ENCODE results near the gene CYTH3. TPM values are rescaled to one million over a fixed set of nuclear protein-coding genes. Genes with fewer than 3 reads are reported as not detected.

The CYTH3 gene, protein sequence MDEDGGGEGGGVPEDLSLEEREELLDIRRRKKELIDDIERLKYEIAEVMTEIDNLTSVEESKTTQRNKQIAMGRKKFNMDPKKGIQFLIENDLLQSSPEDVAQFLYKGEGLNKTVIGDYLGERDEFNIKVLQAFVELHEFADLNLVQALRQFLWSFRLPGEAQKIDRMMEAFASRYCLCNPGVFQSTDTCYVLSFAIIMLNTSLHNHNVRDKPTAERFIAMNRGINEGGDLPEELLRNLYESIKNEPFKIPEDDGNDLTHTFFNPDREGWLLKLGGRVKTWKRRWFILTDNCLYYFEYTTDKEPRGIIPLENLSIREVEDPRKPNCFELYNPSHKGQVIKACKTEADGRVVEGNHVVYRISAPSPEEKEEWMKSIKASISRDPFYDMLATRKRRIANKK
- polyA plus RNA-seq: 1 to 10 TPM; 5.7 to 7.2 TPM

DNA sequence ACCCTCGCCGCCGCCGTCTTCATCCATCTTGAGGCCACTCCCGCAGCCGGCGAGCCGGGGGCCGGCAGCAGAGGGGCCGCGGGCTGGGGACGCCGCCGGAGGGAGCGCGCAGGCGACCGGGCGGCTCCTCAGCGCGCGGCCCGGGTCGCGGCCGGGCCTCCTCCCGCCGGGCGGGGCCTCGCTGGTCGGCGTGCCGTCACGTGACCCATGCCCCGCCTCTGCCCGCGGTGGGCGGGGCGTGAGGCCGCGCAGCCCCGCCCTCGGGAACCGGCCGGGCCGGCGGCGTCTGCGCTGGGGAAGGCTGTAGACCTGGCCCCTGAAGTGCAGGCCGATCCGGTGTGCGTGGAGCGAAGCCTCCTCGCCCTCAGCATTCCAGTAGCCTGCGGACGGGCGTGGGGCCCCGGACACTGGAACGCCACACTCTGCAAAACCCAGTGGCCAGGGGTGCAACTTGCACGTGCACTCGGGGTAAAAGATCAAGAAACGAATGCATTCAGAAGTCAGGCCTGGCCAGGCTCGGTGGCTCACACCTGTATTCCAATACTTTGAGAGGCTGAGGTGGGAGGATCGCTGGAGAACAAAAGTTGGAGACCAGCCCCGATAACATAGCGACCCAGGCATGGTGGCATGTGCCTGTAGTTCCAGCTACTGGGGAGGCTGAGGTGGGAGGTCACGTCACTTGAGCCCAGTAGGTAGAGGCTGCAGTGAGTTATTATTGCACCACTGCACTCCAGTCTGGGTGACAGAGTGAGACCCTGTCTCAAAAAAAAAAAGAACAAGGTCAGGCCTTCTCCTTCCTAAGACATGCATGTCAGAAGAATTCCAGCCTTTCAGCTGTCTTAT, at the start of gene CYTH3:
Gene CYTH3 (minus strand): TSS at position 144 of the 843 bp plus-strand sequence. CDS start 117 bp downstream, at position 27.
- 5 to 7% methylated on average over 56 to 67 of the region's 67 CpGs for WGBS, 2 donors

DNA sequence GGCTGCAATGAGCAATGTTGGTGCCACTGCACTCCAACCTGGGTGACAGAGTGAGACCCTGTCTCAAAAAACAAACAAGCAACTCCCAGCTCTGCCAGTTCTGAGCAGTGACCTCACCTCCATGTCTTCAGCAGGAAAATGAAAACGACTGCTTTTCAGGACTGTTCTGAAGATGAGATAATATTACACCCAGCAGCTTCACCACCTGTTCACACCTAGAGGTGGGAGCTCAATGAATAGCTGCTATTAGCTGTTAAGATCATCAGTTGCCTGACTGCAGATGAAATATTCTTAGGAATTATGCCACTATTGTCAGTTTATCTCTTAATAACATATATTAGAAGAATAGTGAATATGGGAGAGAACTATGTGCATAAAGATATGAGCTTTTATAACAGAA, 48.4 kb upstream of the CYTH3 start:
- no peaks in the 10 kb centered on the region for H3K9me3 ChIP-seq (ENCODE audit: control insufficient read depth in 2 of 2, insufficient read depth in 1 of 2, low read depth in 1 of 2, low read length in 1 of 2)
- H3K27me3 ChIP-seq (ENCODE audit: control insufficient read depth in 1 of 2, insufficient read depth in 2 of 2, low read length in 2 of 2): no peaks in the 10 kb centered on the region
- H3K36me3 ChIP-seq (ENCODE audit: control insufficient read depth in 2 of 2, insufficient read depth in 2 of 2, low read length in 1 of 2): no peaks in the 10 kb centered on the region
- no peak overlapping the region for H3K27ac ChIP-seq (ENCODE audit: low read depth in 2 of 2, low read length in 1 of 2)
- no peak overlapping the region for H3K4me3 ChIP-seq (ENCODE audit: low read depth in 1 of 2, low read length in 2 of 2)
- 28 to 38% methylated on average over 1 of the region's 1 CpG for WGBS, 2 donors
- H3K4me1 ChIP-seq (ENCODE audit: control insufficient read depth in 2 of 2, insufficient read depth in 2 of 2, low read length in 1 of 2): no peaks in the 10 kb centered on the region

More for the DNA sequence above, at the start of gene CYTH3:
- Histone ChIP-seq H3K27me3 (ENCODE audit: control insufficient read depth in 1 of 2, insufficient read depth in 2 of 2, low read length in 2 of 2) (no peaks in the 10 kb centered on the region), H3K36me3 (ENCODE audit: control insufficient read depth in 2 of 2, insufficient read depth in 2 of 2, low read length in 1 of 2) (no peaks in the 10 kb centered on the region), H3K27ac (ENCODE audit: low read depth in 2 of 2, low read length in 1 of 2) (peak within 1 kb of the TSS; percentile 45 to 68), H3K4me3 (ENCODE audit: low read depth in 1 of 2, low read length in 2 of 2) (peak within 1 kb of the TSS; percentile 71 to 82), H3K4me1 (ENCODE audit: control insufficient read depth in 2 of 2, insufficient read depth in 2 of 2, low read length in 1 of 2) (peaks cover 0 to 8% of the 10 kb centered on the region in 2 donors), H3K9me3 (ENCODE audit: control insufficient read depth in 2 of 2, insufficient read depth in 1 of 2, low read depth in 1 of 2, low read length in 1 of 2) (no peaks in the 10 kb centered on the region)

DNA sequence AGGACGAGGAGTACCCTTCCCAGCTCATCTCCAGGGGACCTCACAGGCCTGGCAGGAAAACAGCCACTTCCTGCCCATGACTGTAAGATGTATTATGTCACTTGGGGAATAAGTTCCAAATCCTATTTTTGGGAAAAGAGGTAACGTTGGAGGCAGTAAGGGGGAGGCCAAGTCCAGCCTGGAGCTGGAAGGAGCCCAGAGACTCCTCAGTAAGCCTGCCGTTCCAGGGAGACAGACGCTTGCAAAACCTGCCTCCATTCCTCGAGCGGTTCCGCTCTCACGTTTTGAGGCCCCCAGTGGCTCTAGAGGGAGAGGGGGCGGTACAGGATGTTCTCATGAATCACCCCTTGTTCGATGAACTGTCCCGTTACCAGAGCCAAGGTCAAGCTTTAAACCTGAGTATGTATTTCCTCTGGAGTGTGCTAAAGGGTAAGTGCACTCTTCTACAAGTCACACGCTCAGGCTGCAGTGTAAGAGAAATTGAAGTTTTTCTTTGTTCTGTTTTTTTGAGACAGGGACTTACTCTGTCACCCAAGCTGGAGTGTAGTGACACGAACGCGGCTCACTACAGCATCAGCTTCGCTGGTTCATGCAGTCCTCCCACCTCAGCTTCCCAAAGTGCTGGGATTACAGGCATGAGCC, 45.5 kb upstream of the CYTH3 start:
- no peaks in the 10 kb centered on the region for H3K9me3 ChIP-seq (ENCODE audit: control insufficient read depth in 2 of 2, insufficient read depth in 1 of 2, low read depth in 1 of 2, low read length in 1 of 2)
- no peaks in the 10 kb centered on the region for H3K27me3 ChIP-seq (ENCODE audit: control insufficient read depth in 1 of 2, insufficient read depth in 2 of 2, low read length in 2 of 2)
- H3K4me3 ChIP-seq (ENCODE audit: low read depth in 1 of 2, low read length in 2 of 2): no peak overlapping the region
- 49 to 53% methylated on average over 16 of the region's 16 CpGs for WGBS, 2 donors
- no peaks in the 10 kb centered on the region for H3K4me1 ChIP-seq (ENCODE audit: control insufficient read depth in 2 of 2, insufficient read depth in 2 of 2, low read length in 1 of 2)
- peak overlapping the region in 1 of 2 donors; percentile 1 for H3K27ac ChIP-seq (ENCODE audit: low read depth in 2 of 2, low read length in 1 of 2)
- H3K36me3 ChIP-seq (ENCODE audit: control insufficient read depth in 2 of 2, insufficient read depth in 2 of 2, low read length in 1 of 2): no peaks in the 10 kb centered on the region

DNA sequence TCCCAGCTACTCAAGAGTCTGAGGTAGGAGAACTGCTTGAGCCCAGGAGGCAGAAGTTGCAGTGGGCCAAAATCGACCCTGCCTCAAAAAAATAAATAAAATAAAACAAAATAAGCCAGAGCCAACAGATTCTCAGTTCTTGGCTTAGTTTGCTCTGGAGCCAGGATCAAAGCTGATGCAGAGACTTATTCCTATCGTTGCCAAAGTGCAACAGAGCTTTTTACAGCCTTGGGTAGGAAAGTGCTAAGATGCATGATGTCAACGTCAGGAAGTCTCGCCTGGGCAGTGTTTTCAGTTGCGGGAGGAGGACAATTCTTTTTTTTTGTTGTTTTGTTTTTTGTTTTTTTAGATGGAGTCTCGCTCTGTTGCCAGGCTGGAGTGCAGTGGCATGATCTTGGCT, 43.8 kb upstream of the CYTH3 start:
- WGBS, 2 donors: 77 to 83% methylated on average over 6 of the region's 6 CpGs
- no peaks in the 10 kb centered on the region for H3K9me3 ChIP-seq (ENCODE audit: control insufficient read depth in 2 of 2, insufficient read depth in 1 of 2, low read depth in 1 of 2, low read length in 1 of 2)
- H3K4me1 ChIP-seq (ENCODE audit: control insufficient read depth in 2 of 2, insufficient read depth in 2 of 2, low read length in 1 of 2): no peaks in the 10 kb centered on the region
- H3K27ac ChIP-seq (ENCODE audit: low read depth in 2 of 2, low read length in 1 of 2): no peak overlapping the region
- H3K36me3 ChIP-seq (ENCODE audit: control insufficient read depth in 2 of 2, insufficient read depth in 2 of 2, low read length in 1 of 2): no peaks in the 10 kb centered on the region
- H3K4me3 ChIP-seq (ENCODE audit: low read depth in 1 of 2, low read length in 2 of 2): no peak overlapping the region
- no peaks in the 10 kb centered on the region for H3K27me3 ChIP-seq (ENCODE audit: control insufficient read depth in 1 of 2, insufficient read depth in 2 of 2, low read length in 2 of 2)

DNA sequence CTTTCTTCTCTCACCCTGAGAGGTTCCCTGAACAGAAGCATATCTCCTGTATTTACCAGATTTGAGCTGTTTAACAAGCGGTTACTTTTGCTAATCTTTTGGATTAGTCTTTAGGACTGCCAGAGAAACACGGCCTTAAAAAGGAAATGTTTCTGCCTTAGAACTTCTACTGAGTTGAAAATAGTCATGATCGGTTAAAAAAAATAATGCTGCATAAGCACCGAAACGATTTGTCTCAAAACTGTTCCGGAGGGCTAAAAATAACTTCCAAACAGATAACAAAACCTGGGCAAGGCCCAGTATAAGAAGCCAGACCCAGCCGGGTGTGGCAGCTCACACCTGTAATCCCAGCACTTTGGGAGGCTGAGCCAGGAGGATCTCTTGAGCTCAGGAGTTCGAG, 43.3 kb upstream of the CYTH3 start:
- Histone ChIP-seq H3K27ac (ENCODE audit: low read depth in 2 of 2, low read length in 1 of 2) (no peak overlapping the region), H3K4me3 (ENCODE audit: low read depth in 1 of 2, low read length in 2 of 2) (no peak overlapping the region), H3K27me3 (ENCODE audit: control insufficient read depth in 1 of 2, insufficient read depth in 2 of 2, low read length in 2 of 2) (no peaks in the 10 kb centered on the region), H3K9me3 (ENCODE audit: control insufficient read depth in 2 of 2, insufficient read depth in 1 of 2, low read depth in 1 of 2, low read length in 1 of 2) (no peaks in the 10 kb centered on the region), H3K36me3 (ENCODE audit: control insufficient read depth in 2 of 2, insufficient read depth in 2 of 2, low read length in 1 of 2) (no peaks in the 10 kb centered on the region), H3K4me1 (ENCODE audit: control insufficient read depth in 2 of 2, insufficient read depth in 2 of 2, low read length in 1 of 2) (no peaks in the 10 kb centered on the region)
- WGBS, 2 donors: 58 to 70% methylated on average over 8 of the region's 8 CpGs

DNA sequence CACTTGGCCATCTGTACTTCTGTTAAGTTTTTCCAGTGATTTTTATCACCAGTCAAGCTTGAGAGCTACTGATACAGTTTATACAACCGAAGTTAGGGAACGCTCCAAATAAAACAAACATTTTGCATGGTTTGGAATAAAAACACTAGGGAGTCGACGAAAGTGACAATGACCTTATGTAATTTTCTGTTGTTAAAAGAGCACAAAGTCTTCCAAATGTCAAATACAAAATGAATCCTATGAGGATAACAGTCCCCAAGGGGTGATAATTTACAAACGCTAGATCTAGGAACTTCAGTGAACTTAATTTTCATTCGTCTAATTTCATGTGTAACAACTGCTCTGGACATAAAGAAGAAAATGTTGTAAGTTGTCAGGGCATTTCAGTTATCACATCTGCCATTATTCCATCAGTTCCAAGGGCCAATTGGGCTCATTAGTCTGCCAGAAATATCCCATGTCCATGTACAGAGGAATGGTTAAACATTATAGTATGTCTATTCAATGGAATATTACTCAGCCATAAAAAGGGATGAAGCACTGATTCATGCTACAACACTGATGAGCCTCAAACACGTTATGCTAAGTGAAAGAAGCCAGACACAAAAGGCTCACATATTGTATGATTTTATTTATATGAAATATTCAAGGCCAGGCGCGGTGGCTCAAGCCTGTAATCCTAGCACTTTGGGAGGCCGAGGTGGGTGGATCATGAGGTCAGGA, 38.0 kb upstream of the CYTH3 start:
- H3K4me3 ChIP-seq (ENCODE audit: low read depth in 1 of 2, low read length in 2 of 2): no peak overlapping the region
- WGBS, 2 donors: 82 to 84% methylated on average over 10 of the region's 10 CpGs

GRCh38 chr7:6307762-6308161, 35.3 kb upstream of the CYTH3 start:
- Histone ChIP-seq H3K4me1 (ENCODE audit: control insufficient read depth in 2 of 2, insufficient read depth in 2 of 2, low read length in 1 of 2) (no peaks in the 10 kb centered on the region), H3K36me3 (ENCODE audit: control insufficient read depth in 2 of 2, insufficient read depth in 2 of 2, low read length in 1 of 2) (no peaks in the 10 kb centered on the region), H3K27me3 (ENCODE audit: control insufficient read depth in 1 of 2, insufficient read depth in 2 of 2, low read length in 2 of 2) (no peaks in the 10 kb centered on the region), H3K4me3 (ENCODE audit: low read depth in 1 of 2, low read length in 2 of 2) (no peak overlapping the region), H3K9me3 (ENCODE audit: control insufficient read depth in 2 of 2, insufficient read depth in 1 of 2, low read depth in 1 of 2, low read length in 1 of 2) (no peaks in the 10 kb centered on the region), H3K27ac (ENCODE audit: low read depth in 2 of 2, low read length in 1 of 2) (peak overlapping the region in 1 of 2 donors; percentile 20)
- 55 to 57% methylated on average over 5 of the region's 5 CpGs for WGBS, 2 donors

More for the DNA sequence above, 38.0 kb upstream of the CYTH3 start:
- Histone ChIP-seq H3K27me3 (ENCODE audit: control insufficient read depth in 1 of 2, insufficient read depth in 2 of 2, low read length in 2 of 2) (no peaks in the 10 kb centered on the region), H3K27ac (ENCODE audit: low read depth in 2 of 2, low read length in 1 of 2) (no peak overlapping the region), H3K4me1 (ENCODE audit: control insufficient read depth in 2 of 2, insufficient read depth in 2 of 2, low read length in 1 of 2) (no peaks in the 10 kb centered on the region), H3K9me3 (ENCODE audit: control insufficient read depth in 2 of 2, insufficient read depth in 1 of 2, low read depth in 1 of 2, low read length in 1 of 2) (no peaks in the 10 kb centered on the region), H3K36me3 (ENCODE audit: control insufficient read depth in 2 of 2, insufficient read depth in 2 of 2, low read length in 1 of 2) (no peaks in the 10 kb centered on the region)

DNA sequence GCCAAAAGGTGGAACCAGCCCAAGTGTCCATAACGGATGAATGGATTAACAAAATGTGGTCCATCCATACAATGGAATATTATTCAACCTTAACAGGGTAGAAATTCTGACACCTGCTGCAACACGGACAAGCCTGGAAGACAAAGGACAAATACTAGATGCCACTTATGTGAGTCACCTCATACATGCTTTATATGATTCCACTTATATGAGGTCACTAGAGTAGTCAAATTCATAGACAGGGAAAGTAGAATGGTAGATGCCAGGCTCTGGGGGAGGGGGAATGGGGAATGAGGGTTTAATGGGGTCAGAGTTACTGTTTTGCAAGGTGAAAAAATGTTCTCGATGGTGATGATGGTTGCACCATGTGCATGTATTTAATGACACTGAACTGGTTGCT, 34.0 kb upstream of the CYTH3 start:
- 69% methylated on average over 3 of the region's 3 CpGs for WGBS, 2 donors
- no peaks in the 10 kb centered on the region for H3K9me3 ChIP-seq (ENCODE audit: control insufficient read depth in 2 of 2, insufficient read depth in 1 of 2, low read depth in 1 of 2, low read length in 1 of 2)
- no peak overlapping the region for H3K4me3 ChIP-seq (ENCODE audit: low read depth in 1 of 2, low read length in 2 of 2)
- no peak overlapping the region for H3K27ac ChIP-seq (ENCODE audit: low read depth in 2 of 2, low read length in 1 of 2)
- no peaks in the 10 kb centered on the region for H3K36me3 ChIP-seq (ENCODE audit: control insufficient read depth in 2 of 2, insufficient read depth in 2 of 2, low read length in 1 of 2)
- H3K4me1 ChIP-seq (ENCODE audit: control insufficient read depth in 2 of 2, insufficient read depth in 2 of 2, low read length in 1 of 2): no peaks in the 10 kb centered on the region
- no peaks in the 10 kb centered on the region for H3K27me3 ChIP-seq (ENCODE audit: control insufficient read depth in 1 of 2, insufficient read depth in 2 of 2, low read length in 2 of 2)

DNA sequence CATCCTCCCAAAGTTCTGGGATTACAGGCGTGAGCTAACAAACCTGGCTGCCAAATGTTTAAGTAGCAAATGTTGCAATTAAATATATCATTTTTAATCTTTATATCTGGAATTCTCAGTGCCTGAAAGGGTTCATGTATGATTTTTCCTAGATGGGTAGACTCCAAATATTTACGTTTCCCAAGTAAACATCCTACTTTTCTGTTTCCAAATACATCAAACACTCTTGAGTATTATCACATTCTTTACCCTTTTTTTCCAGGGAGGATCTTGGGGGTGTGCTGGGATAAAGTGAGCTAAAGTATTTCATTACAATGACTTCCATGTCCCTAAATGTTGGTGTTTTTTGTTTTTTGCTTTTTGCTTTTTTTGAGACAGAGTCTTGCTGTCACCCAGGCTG, 32.9 kb upstream of the CYTH3 start:
- Histone ChIP-seq H3K9me3 (ENCODE audit: control insufficient read depth in 2 of 2, insufficient read depth in 1 of 2, low read depth in 1 of 2, low read length in 1 of 2) (no peaks in the 10 kb centered on the region), H3K27me3 (ENCODE audit: control insufficient read depth in 1 of 2, insufficient read depth in 2 of 2, low read length in 2 of 2) (no peaks in the 10 kb centered on the region), H3K4me3 (ENCODE audit: low read depth in 1 of 2, low read length in 2 of 2) (no peak overlapping the region), H3K27ac (ENCODE audit: low read depth in 2 of 2, low read length in 1 of 2) (no peak overlapping the region), H3K4me1 (ENCODE audit: control insufficient read depth in 2 of 2, insufficient read depth in 2 of 2, low read length in 1 of 2) (no peaks in the 10 kb centered on the region), H3K36me3 (ENCODE audit: control insufficient read depth in 2 of 2, insufficient read depth in 2 of 2, low read length in 1 of 2) (no peaks in the 10 kb centered on the region)
- 52 to 55% methylated on average over 2 of the region's 2 CpGs for WGBS, 2 donors
